Transverse colon (tissue), 3 donors: ENCODE results near the gene WWP2.

ENCODE experiments used
- CTCF ChIP-seq, 5 experiments: fragments of 200-600 bp in 3 of 5; fragments of 450-650 bp in 2 of 5; sonication (generic) in 3 of 5; IDR thresholded peaks; 1 replicate in 2 of 5; 2 replicates in 3 of 5; pipeline ENCODE4 v1.5.1; 2016 to 2017; ENCODE audit warnings: antibody characterized with exemption in 5 of 5, inconsistent platforms in 3 of 5, mild to moderate bottlenecking in 2 of 5, moderate library complexity in 1 of 5
- POLR2A ChIP-seq: fragments of 450-650 bp; IDR thresholded peaks from one replicate; pipeline ENCODE4 v1.6.1; 2016; ENCODE audit warnings: antibody characterized with exemption, mild to moderate bottlenecking, moderate library complexity

DNA sequence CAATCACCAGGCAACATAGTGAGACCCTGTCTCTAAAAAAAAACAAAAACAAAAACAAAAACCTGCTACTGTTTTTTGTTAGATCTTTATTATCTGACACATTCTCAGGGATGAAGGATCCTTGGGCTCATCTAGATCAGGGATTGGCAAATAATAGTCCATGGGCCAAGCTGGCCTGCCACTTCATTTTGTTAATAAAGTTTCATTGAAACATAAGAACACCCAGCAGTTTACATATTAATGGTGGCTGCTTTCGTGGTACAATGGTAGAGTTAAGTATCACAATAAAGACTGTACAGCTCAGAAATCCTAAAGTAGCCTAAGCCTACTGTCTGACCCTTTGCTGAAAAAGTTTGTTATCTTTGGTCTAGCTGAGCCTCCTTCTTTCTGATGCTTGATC lies 156.1 kb downstream of the WWP2 start:
- TF ChIP-seq CTCF (IDR thresholded peaks at IDR 0.05): no peak
- TF ChIP-seq POLR2A: no peak
